Measurements from ENCODE around the gene ANKRD22.

ANKRD22 gene

GRCh38 chr10:88794731-88795130 is 56.9 kb downstream of the ANKRD22 start:
- DNase-seq (ENCODE audit: low read depth): no peak

GRCh38 chr10:88793712-88794299 is 57.8 kb downstream of the ANKRD22 start:
- no peak for DNase-seq (ENCODE audit: low read depth)

GRCh38 chr10:88792661-88793060 is 59.0 kb downstream of the ANKRD22 start:
- DNase-seq (ENCODE audit: low read depth): no peak

GRCh38 chr10:88791924-88792323 is 59.7 kb downstream of the ANKRD22 start:
- no peak for DNase-seq (ENCODE audit: low read depth)

- DNase-seq (ENCODE audit: low read depth): no peak
Observed at GRCh38 chr10:88788924-88789323, 62.7 kb downstream of the ANKRD22 start.

GRCh38 chr10:88787463-88787862 is 64.2 kb downstream of the ANKRD22 start:
- DNase-seq (ENCODE audit: low read depth): no peak

GRCh38 chr10:88786032-88786770 is 65.4 kb downstream of the ANKRD22 start:
- no peak for DNase-seq (ENCODE audit: low read depth)

GRCh38 chr10:88783724-88784123 is 67.9 kb downstream of the ANKRD22 start:
- DNase-seq (ENCODE audit: low read depth): no peak

- DNase-seq (ENCODE audit: low read depth): no peak
Observed at GRCh38 chr10:88782222-88782621, 69.4 kb downstream of the ANKRD22 start.

GRCh38 chr10:88781206-88781605 is 70.4 kb downstream of the ANKRD22 start:
- no peak for DNase-seq (ENCODE audit: low read depth)

All from activated T-cell treated with anti-CD3 and anti-CD28 coated beads for 24 hours (primary cell).